ENCODE measurements around the gene COL4A1. TPM values are rescaled to one million over a fixed set of nuclear protein-coding genes. Genes with fewer than 3 reads are reported as not detected.

COL4A1 gene
- total RNA-seq, 1 donor from 2014 or later = 105 TPM

GRCh38 chr13:110326263-110326904, 19.4 kb upstream of the COL4A1 start:
- Mint-ChIP-seq H3K9me3 (peaks cover 50% of the 10 kb centered on the region), H3K36me3 (peaks cover 69% of the 10 kb centered on the region), H3K4me1 (peaks cover 20% of the 10 kb centered on the region), H3K27ac (peak overlapping the region; percentile 55), H3K27me3 (ENCODE audit: insufficient read depth, low read depth) (peaks cover 2% of the 10 kb centered on the region), H3K4me3 (no peak overlapping the region)
- Histone ChIP-seq H3K4me3 (no peak overlapping the region), H3K36me3 (no peaks in the 10 kb centered on the region), H4K20me1 (ENCODE audit: low read depth) (no peaks in the 10 kb centered on the region), H3F3A (ENCODE audit: low read depth) (peaks cover 21% of the 10 kb centered on the region), H3K4me2 (peak overlapping the region; percentile 83), H3K4me1 (peaks cover 47% of the 10 kb centered on the region), H3K27ac (peak overlapping the region; percentile 75), H3K9ac (no peak overlapping the region), H3K27me3 (no peaks in the 10 kb centered on the region), H3K9me3 (ENCODE audit: low read depth) (no peaks in the 10 kb centered on the region), H3K79me2 (ENCODE audit: low read depth) (peaks cover 81% of the 10 kb centered on the region), H2AFZ (replicated peaks) (no peak overlapping the region)
- DNase-seq (ENCODE audit: low spot score) = no peak
- TF ChIP-seq, protein P1, sequence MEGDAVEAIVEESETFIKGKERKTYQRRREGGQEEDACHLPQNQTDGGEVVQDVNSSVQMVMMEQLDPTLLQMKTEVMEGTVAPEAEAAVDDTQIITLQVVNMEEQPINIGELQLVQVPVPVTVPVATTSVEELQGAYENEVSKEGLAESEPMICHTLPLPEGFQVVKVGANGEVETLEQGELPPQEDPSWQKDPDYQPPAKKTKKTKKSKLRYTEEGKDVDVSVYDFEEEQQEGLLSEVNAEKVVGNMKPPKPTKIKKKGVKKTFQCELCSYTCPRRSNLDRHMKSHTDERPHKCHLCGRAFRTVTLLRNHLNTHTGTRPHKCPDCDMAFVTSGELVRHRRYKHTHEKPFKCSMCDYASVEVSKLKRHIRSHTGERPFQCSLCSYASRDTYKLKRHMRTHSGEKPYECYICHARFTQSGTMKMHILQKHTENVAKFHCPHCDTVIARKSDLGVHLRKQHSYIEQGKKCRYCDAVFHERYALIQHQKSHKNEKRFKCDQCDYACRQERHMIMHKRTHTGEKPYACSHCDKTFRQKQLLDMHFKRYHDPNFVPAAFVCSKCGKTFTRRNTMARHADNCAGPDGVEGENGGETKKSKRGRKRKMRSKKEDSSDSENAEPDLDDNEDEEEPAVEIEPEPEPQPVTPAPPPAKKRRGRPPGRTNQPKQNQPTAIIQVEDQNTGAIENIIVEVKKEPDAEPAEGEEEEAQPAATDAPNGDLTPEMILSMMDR (IDR thresholded peaks at IDR 0.05) = no peak
- TF ChIP-seq EZH2phosphoT487 (IDR thresholded peaks at IDR 0.05) (no peak), EZH2 (IDR thresholded peaks at IDR 0.05) (no peak)

DNA sequence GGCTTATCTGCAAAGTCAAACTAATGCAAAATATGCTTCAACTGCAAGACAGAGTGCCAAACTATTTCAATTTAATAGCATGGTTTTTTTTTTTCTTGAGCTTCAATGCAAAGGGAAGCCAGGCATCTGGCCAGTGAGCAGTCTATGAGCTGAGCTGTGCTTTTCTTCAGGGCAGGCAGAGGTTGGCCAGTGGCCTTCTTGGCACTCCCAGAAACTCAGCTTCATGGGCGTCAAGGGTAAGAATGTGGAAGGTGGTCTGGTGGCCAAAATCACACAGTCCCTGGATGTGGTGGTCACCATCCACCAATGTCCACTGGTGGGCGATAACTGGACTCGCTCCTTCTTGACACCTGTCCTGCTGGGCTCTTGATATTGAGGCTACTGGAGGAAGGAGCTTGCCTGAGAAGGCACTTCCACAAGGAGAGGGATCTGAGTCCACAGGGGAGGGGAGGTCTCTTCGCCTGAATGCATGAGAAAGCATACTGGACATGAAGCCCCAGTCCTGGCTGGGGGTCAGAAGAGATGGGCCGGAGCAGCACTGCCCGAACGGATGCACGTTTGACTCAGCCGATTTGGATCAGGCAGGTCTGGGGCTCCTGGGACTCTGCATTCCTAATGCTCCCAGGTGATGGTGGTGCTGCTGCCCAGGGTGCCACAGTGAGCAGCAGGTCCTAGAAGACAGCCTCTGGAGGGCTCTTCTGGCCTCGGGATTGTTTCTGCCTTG, 17.2 kb upstream of the COL4A1 start:
- Histone ChIP-seq H3K36me3 (no peaks in the 10 kb centered on the region), H3K4me1 (peaks cover 31% of the 10 kb centered on the region), H3K9me3 (ENCODE audit: low read depth) (no peaks in the 10 kb centered on the region), H3K9ac (no peak overlapping the region), H4K20me1 (ENCODE audit: low read depth) (peaks cover 5% of the 10 kb centered on the region), H3F3A (ENCODE audit: low read depth) (peaks cover 3% of the 10 kb centered on the region), H3K27me3 (no peaks in the 10 kb centered on the region), H3K4me2 (no peak overlapping the region), H3K4me3 (no peak overlapping the region), H2AFZ (replicated peaks) (no peak overlapping the region), H3K79me2 (ENCODE audit: low read depth) (peaks cover 90% of the 10 kb centered on the region), H3K27ac (no peak overlapping the region)
- no peak for TF ChIP-seq EZH2phosphoT487 (IDR thresholded peaks at IDR 0.05)
- Mint-ChIP-seq H3K4me1 (peaks cover 23% of the 10 kb centered on the region), H3K9me3 (peaks cover 32% of the 10 kb centered on the region), H3K27ac (no peak overlapping the region), H3K27me3 (ENCODE audit: insufficient read depth, low read depth) (peaks cover under 1% of the 10 kb centered on the region), H3K36me3 (peaks cover 55% of the 10 kb centered on the region), H3K4me3 (no peak overlapping the region)
- DNase-seq (ENCODE audit: low spot score) = no peak

- DNase-seq (ENCODE audit: low spot score) = no peak
- Histone ChIP-seq H3K4me1 (peaks cover 31% of the 10 kb centered on the region), H3K4me3 (no peak overlapping the region), H3K9me3 (ENCODE audit: low read depth) (no peaks in the 10 kb centered on the region), H3K27me3 (no peaks in the 10 kb centered on the region), H2AFZ (replicated peaks) (no peak overlapping the region), H3K9ac (no peak overlapping the region), H3K27ac (no peak overlapping the region), H3K79me2 (ENCODE audit: low read depth) (peaks cover 85% of the 10 kb centered on the region), H3F3A (ENCODE audit: low read depth) (peaks cover 3% of the 10 kb centered on the region), H3K36me3 (no peaks in the 10 kb centered on the region), H3K4me2 (no peak overlapping the region), H4K20me1 (ENCODE audit: low read depth) (peaks cover 8% of the 10 kb centered on the region)
- no peaks in the 10 kb centered on the region for H3K27me3 Mint-ChIP-seq (ENCODE audit: insufficient read depth, low read depth)
- no peak overlapping the region for H3K4me3 Mint-ChIP-seq
- H3K36me3 Mint-ChIP-seq = peaks cover 51% of the 10 kb centered on the region
- peaks cover 23% of the 10 kb centered on the region for H3K4me1 Mint-ChIP-seq
- no peak overlapping the region for H3K27ac Mint-ChIP-seq
- H3K9me3 Mint-ChIP-seq = peaks cover 30% of the 10 kb centered on the region
- TF ChIP-seq, protein P1 (IDR thresholded peaks at IDR 0.05) = no peak
- TF ChIP-seq EZH2phosphoT487 (IDR thresholded peaks at IDR 0.05) = no peak
- no peak for TF ChIP-seq EZH2 (IDR thresholded peaks at IDR 0.05)
Measured at GRCh38 chr13:110323172-110323891, 16.4 kb upstream of the COL4A1 start.

Measured in neural progenitor cell (in vitro differentiated cells).